ENCODE results near the gene SLC25A29.

- no peak for TF ChIP-seq SIX5 (IDR thresholded peaks at IDR 0.05; ENCODE audit: low read depth, low read length)
- TF ChIP-seq CEBPB (IDR thresholded peaks at IDR 0.05; ENCODE audit: low read depth, low read length) = no peak
- no peak for TF ChIP-seq RAD21 (IDR thresholded peaks at IDR 0.05 in 1 of 2, conservative IDR thresholded peaks at IDR 0.05 in 1 of 2; ENCODE audit: low read depth in 2 of 2, low read length in 2 of 2)
- no peak for TF ChIP-seq POLR2A (IDR thresholded peaks at IDR 0.05; ENCODE audit: control extremely low read depth in 1 of 2, low read depth in 2 of 2, low read length in 2 of 2)
- no peak for TF ChIP-seq NANOG (IDR thresholded peaks at IDR 0.05; ENCODE audit: insufficient read depth, low read depth, low read length, poor library complexity, severe bottlenecking)
- no peak for TF ChIP-seq POLR2AphosphoS5 (IDR thresholded peaks at IDR 0.05; ENCODE audit: low read depth, low read length)
- no peak for TF ChIP-seq RBBP5 (IDR thresholded peaks at IDR 0.05; ENCODE audit: borderline replicate concordance, low read depth, low read length)
- TF ChIP-seq EP300 (IDR thresholded peaks at IDR 0.05; ENCODE audit: borderline replicate concordance in 1 of 2, low read depth in 2 of 2, low read length in 2 of 2) = no peak
- TF ChIP-seq EGR1 (IDR thresholded peaks at IDR 0.05; ENCODE audit: borderline replicate concordance, low read depth, low read length) = no peak
Measured at GRCh38 chr14:100298551-100299237, 7.5 kb downstream of the SLC25A29 start.

Data from H1 (cell line).